HG02943 (cell line): ENCODE results near the gene FTSJ1.
A peak's percentile ranks its signal among the peaks of the same experiment; 100 is the strongest.
"Not testable (repeated sequence)": the region's sequence is repeated elsewhere in the genome, so short reads cannot be mapped to it uniquely, and the experiment has no call there.

Source experiments
- ATAC-seq: cut with Tn5 transposase; IDR thresholded peaks from one replicate; pipeline ENCODE4 v1.9.1; 2021; ENCODE audit warnings: mild to moderate bottlenecking, low read depth, moderate library complexity; ENCODE audit not compliant: unreplicated experiment

Gene FTSJ1

GRCh38 chrX:48492293-48492910, 16.4 kb downstream of the FTSJ1 start:
- ATAC-seq, result no peak

- no peak for ATAC-seq
Measured at GRCh38 chrX:48493890-48494364, 17.9 kb downstream of the FTSJ1 start.

DNA sequence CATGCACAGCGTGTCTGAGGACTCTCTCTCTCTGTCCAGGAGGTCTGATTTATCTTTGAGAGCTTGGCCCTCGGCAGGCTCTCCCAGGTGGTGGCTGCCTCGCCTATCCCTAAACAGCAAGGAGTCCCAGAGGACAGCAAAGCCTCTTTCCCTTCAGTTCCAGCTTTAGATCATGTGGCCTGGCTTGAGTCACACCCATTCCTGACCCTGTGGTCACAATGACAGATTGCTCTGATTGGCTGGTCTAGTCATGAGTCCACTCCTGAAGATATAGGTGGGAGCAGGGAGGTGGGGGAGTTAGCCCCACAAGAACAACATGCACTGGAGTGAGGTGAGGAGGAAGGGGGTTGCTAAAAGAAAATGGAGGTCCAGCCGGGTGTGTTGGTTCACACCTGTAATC, 20.7 kb downstream of the FTSJ1 start:
- no peak for ATAC-seq

DNA sequence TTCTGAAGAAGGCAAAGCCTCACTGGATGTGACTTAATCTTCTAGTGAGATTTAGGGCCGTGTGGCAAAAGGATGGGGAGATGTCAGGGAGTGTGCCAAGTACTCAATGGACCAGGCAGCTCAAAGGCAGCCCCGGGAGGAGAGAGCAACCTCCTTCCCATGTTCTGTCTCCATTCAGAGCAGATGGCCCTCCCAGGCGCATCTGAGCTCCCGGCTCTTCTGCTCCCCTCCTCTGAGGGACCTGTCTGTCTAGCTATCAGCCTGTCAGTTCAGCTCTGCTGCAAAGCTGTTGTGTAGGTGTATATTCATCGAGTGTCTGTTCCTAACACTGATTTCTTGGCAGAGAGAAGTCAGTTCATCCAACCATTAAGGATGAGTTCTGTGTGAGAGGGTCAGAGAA, 21.9 kb downstream of the FTSJ1 start:
- ATAC-seq, result no peak

DNA sequence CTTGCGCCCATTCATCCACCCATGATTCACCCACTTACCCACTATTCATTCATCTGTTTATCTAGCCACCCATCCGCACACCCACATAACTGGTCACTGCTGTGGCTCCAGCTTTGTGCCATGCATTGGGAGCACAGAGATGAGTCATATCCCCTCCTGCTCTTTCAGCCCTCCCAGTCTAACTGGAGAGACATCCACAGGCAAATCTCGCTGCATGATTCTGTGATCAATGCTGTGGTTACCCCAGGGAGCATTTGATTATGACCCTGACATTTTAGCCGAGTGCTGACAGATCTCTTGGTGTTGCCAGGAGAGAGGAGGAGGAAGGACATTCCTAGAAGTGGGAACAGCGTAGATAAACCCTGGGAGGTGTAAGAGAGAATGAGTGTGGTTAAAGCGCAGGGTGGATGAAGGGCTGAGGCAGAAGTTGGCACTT, 22.4 kb downstream of the FTSJ1 start:
- no peak for ATAC-seq

- no peak for ATAC-seq
Measured at GRCh38 chrX:48504261-48504660, 28.3 kb downstream of the FTSJ1 start.

DNA sequence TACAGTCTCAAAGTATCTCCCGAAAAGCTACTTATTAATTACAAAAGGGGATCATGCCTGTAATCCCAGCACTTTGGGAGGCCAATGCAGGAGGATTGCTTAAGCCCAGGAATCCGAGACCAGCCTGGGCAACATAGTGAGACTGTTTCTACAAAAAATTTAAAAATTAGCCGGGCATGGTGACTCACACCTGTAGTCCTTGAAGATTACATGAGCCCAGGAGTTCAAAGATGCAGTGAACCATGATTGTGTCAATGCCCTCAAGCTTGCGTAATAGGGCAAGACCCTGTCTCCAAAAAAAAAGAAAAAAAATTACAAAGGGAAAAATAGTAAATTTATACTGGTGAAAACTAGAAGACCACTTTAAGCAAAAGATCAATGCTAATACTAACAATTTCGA, 29.5 kb downstream of the FTSJ1 start:
- ATAC-seq, result no peak

DNA sequence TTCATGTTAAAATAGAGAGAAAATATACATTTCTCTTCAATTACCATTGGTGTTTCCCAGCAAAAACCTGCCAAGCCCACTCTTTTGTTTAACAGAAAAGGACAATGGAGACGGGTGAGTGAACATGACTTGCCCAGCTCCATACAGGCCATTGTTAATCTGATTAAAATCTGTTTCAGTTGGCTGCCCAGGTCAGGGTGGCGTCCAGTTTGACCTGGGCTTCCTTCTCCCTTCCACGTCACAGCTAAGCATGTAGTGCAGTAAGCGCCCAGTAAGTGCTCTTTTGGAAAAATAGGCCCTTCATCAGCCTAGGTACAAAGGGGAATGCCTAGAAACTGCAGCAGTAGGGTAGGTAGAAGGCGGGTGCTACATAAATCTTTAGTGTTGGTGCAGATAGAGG, 31.2 kb downstream of the FTSJ1 start:
- ATAC-seq, result no peak

- peak; percentile 67 for ATAC-seq
Measured at GRCh38 chrX:48508400-48509244, 32.6 kb downstream of the FTSJ1 start, which contains the start of gene PORCN. PORCN (plus strand) TSS chrX:48508992; CDS start chrX:48509821, 829 bp downstream.

DNA sequence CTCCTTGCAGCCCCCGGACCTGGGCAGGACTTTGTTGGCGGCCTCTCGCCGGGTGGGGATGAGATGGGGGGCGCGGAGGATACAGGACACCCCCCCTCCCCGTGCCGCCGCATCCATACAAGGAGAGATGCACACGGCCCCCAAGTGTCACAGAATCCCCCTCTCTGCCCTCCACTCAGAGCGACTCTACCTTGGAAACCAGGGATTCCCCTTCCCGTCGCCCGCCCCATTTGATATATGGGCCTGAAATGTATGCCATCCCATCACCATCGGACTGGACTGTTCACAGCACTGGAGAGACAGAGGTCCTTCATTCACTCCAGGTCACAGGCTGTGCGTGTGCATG, 33.2 kb downstream of the FTSJ1 start:
- ATAC-seq, result peak; percentile 10

- no peak for ATAC-seq
Measured at GRCh38 chrX:48509619-48510018, 33.6 kb downstream of the FTSJ1 start.

- no peak for ATAC-seq
Measured at GRCh38 chrX:48511560-48511959, 35.6 kb downstream of the FTSJ1 start.

DNA sequence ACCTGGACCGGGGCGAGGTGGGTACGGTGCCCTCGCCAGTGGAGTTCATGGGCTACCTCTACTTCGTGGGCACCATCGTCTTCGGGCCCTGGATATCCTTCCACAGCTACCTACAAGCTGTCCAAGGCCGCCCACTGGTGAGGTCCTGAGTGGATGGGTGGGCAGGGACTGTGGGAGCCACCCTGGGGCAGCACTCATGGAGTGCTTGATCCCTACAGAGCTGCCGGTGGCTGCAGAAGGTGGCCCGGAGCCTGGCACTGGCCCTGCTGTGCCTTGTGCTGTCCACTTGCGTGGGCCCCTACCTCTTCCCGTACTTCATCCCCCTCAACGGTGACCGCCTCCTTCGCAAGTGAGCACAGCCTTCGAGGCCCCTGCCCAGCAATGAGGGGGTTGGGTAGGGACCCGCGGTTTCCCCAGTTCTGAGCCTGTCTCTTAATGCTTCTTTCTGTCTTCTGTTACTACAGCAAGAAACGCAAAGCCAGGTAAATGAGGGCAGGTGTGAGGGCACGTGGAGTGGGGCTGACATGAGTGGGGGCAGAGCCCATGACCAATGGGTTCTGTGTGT, 36.5 kb downstream of the FTSJ1 start:
- no peak for ATAC-seq

GRCh38 chrX:48513670-48514069, 37.7 kb downstream of the FTSJ1 start:
- no peak for ATAC-seq

DNA sequence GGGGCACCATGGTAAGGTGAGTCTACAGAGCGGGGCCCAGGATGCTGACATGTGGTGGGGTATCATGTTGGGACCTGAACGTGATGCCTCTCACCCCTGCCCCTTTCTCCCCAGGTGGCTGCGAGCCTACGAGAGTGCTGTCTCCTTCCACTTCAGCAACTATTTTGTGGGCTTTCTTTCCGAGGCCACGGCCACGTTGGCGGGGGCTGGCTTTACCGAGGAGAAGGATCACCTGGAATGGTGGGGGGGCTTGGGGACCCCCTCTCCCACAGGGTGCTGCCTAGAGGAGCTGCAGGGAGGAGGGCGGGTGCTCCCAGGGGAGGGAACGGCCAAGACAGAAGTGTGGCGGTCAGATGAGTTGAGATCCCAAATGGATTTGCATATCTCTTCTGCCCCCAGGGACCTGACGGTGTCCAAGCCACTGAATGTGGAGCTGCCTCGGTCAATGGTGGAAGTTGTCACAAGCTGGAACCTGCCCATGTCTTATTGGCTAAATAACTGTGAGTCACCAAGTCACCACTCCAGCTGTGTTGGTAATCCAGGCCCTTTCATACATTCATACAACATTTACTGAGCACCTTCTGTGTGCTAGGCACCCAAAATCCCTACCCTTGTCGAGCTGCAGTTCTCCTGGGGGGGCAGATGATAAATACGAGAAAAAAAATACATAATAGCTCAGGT, 38.3 kb downstream of the FTSJ1 start:
- no peak for ATAC-seq

- ATAC-seq, result no peak
Measured at GRCh38 chrX:48514868-48515460, 39.0 kb downstream of the FTSJ1 start.

DNA sequence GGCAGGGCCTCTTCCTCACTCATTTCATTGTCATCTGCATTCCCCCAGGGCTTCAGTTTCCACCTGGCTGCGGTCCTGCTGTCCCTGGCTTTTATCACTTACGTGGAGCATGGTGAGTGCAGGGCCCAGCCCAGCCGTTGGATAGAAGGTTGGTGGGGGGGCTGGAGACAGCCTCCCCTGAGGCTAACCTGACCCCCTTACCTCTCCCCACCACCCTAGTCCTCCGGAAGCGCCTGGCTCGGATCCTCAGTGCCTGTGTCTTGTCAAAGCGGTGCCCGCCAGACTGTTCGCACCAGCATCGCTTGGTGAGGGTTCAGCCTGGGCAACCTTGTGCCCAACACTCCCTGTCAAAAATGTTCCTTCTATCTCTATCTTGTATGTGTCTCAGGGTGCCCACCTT, 39.8 kb downstream of the FTSJ1 start:
- no peak for ATAC-seq

- ATAC-seq, result no peak
Measured at GRCh38 chrX:48516285-48516684, 40.3 kb downstream of the FTSJ1 start.

GRCh38 chrX:48516987-48517386, 41.0 kb downstream of the FTSJ1 start:
- ATAC-seq, result no peak

GRCh38 chrX:48519481-48519880, 43.5 kb downstream of the FTSJ1 start:
- not testable (repeated sequence) for ATAC-seq

GRCh38 chrX:48520455-48520854, 44.5 kb downstream of the FTSJ1 start:
- no peak for ATAC-seq
